GM19452 (cell line): ENCODE measurements around the gene MARVELD2.
A peak's percentile ranks its signal among the peaks of the same experiment; 100 is the strongest.
"Not testable (repeated sequence)": the region's sequence is repeated elsewhere in the genome, so short reads cannot be mapped to it uniquely, and the experiment has no call there.

Experiments
- ATAC-seq: cut with Tn5 transposase; IDR thresholded peaks from one replicate; pipeline ENCODE4 v1.9.1; 2021; ENCODE audit not compliant: unreplicated experiment

Gene MARVELD2

DNA sequence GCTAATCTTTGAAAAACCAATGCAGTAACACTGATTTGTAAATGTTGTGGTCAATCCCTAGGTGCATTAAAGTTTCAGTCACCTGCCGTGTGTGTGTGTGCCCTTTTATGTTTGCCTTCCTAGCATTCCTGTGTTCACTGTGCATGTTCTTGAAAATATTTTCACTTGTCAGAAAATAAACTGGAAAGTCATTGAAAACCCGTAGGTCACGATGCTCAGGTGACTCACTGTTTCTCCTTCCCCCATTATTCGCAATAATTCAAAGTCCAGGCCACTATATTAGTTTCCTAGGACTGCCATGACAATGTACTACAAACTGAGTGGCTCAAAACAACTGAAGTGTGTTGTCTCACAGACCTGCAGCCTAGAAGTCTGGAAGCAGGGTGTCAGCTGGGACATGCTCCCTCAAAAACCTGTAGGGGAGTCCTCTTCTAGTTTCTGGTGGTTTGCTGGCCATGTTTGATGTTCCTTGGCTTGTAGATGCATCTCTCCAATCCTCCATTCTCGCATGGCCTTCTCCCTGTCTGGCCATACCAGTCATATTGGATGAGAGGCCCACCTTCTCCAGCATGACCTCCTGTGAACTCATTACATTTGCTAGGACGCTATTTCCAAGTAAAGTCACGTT lies 29.3 kb downstream of the MARVELD2 start:
- no peak for ATAC-seq

DNA sequence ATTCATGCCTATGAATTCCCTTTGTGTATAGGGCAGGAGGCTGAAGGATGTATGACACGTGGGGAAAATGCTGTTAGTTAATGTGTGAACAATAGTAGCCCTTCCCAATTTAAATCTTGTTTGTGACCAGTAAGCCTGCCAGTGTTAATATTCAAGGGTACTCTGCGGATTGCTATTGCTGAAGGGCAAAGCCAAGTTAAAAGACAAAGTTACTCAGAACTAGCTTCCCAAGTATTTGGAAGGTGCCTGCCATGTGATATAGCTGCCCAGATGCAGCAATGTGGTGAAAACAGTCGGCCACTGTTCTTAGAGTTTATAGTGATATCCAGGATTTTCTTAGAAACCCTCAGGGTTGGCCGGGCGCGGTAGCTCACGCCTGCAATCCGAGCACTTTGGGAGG lies 34.6 kb downstream of the MARVELD2 start:
- no peak for ATAC-seq

DNA sequence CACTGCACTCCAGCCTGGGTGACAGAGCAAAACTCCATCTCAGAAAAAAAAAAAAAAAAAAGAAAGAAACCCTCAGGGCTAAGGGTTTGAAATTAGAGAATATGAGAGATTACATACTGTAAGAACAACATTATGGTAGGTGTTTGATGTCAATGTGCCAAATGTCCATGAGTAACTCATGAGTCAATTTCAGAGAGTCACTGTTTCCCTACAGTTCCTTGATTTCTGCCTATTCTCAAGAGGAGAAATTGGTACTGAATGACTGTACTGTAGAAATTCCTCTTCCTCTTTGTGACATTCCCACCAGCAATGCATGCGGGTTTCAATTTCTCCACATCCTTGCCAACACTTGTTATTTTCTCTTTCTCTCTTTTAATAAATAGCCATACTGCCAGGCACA lies 35.2 kb downstream of the MARVELD2 start:
- no peak for ATAC-seq

DNA sequence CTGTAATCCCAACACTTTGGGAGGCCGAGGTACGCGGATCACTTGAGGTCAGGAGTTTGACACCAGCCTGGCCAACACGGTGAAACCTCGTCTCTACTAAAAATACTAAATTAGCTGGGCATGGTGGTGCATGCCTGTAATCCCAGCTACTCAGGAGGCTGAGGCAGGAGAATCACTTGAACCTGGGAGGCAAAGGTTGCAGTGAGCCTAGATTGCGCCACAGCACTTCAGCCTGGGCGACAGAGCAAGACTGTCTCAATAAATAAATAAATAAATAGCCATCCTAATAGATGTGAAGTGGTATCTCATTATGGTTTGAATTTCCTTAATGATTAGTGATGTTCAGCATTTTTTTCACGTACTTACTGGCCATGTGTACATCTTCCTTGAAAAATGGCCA lies 35.6 kb downstream of the MARVELD2 start:
- not testable (repeated sequence) for ATAC-seq

DNA sequence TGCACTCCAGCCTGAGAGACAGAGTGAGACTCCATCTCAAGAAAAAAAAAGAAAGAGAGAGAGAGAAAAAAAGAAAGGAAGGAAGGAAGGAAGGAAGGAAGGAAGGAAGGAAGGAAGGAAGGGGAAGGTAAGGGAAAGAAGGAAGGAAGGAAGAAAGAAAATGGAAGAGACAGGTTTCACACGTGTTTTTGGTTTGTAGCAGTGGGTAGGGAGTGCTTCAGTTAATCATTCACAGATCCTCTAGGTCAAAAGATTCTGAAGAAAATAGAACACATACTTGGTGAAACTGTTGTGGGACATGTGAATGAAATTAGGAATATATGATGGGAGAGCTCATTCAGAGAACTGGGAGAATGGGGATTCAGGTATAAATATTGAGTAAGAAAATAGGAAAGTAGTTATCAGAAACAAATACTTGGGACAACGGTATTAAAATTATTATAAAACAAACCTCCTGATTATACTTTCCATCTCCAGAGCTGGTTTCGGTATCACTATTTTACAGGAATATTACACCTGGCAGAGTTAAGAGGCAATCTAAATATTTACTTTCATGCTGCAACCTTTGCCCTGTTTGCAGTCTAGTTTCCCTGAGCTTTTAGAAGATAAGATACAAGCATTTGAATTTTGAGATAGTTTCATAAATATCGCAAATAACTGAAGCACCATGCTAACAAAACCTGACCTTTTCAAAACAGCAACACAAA lies 37.2 kb downstream of the MARVELD2 start:
- ATAC-seq: no peak

DNA sequence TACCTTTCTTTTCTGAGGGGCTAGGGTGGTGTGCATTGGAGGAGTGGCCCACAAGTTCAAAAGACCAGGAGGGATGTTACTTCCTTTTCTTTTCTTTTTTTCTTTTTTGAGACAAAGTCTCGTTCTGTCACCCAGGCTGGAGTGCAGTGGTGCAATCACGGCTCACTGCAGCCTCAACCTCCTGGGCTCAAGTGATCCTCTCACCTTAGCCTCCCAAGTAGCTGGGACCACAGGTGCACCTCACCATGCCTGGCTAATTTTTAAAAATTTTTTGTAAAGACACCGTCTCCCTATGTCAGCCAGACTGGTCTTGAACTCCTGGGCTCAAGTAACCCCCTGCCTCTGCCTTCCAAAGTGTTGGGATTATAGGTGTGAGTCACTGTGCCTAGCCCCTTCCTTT lies 38.6 kb downstream of the MARVELD2 start:
- not testable (repeated sequence) for ATAC-seq

DNA sequence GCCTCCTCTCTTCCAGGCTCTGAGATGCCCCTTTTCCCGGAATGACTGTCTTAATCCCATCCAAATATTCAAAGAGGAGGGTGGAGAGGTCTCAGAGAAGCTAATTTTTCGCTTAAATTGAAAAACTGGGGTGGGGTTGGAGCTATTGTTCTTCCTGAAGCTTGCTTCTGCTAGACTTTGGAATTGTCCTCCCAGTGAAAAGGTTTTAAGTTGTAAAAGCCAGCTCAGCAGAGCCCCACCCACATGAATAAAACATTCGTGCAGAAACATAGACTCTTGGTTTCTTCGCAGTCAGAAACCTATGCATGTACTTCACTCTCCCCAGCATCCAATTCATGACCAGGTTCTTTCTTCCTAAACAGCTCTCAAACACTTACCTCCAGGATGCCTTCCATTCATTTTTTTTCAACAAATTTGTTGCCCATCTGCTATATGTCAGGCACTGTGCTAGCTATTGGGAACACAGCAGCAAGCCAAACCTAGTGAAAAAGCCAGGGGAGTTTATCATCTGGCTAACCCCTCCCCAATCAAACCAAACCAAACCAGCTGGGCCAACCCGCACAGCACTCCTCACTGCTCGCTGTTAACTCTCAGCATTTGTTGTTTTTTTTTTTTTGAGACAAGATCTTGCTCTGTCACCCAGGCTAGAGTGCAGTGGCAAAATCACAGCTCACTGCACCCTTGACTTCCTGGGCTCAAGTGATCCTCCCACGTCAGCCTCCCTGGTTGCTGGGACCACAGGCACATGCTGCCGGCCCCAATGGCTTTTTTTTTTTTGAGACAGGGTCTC lies 39.7 kb downstream of the MARVELD2 start:
- ATAC-seq: no peak

DNA sequence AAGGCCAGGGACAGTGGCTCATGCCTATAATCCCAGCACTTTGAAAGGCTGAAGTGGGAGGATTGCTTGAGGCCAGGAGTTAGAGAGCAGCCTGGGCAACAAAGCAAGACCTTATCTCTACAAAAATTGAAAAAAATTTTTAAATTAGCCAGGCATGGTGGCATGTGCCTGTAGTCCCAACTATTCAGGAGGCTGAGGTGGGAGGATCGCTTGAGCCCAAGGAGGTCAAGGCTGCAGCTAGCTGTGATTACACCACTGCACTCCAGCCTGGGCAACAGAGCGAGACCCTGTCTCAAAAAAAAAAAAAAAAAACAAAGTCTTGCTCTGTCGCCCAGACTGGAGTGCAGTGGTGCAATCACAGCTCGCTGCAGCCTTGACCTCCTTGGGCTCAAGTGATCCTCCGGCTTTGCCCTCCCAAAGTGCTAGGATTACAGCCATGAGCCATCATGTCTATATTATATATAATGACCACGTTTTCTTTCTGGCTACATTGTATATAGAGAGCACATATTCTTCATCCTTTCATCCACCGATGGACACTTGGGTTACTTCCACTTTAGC lies 40.6 kb downstream of the MARVELD2 start:
- not testable (repeated sequence) for ATAC-seq

DNA sequence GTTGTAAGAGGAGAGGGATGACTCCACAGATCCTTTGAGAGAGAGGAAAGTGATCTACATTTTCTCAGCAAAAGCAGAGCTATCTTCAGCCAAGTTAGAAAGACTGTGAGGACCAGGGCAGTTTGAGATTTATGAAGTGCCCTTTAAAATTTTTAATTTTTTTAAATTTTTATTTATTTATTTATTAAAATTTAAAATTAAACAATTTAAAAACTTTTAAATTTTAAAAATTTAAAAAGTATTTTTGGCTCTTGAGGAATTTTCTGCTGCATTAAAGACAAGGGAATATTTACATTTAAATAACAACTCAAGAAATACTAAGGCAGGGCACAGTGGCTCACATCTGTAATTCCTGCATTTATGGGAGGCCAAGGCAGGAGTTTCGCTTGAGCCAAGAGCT lies 47.3 kb downstream of the MARVELD2 start:
- ATAC-seq: no peak

DNA sequence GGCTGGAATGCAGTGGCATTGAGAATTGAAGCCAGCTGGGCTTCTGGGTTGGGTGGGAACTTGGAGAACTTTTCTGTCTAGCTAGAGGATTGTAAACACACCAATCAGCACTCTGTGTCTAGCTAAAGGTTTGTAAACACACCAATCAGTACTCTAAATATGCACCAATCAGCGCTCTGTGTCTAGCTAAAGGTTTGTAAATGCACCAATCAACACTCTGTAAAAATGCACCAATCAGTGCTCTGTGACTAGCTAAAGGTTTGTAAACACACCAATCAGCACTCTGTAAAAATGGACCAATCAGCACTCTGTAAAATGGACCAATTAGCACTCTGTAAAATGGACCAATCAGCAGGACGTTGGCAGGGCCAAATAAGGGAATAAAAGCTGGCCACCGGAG lies 51.5 kb downstream of the MARVELD2 start:
- ATAC-seq: not testable (repeated sequence)

DNA sequence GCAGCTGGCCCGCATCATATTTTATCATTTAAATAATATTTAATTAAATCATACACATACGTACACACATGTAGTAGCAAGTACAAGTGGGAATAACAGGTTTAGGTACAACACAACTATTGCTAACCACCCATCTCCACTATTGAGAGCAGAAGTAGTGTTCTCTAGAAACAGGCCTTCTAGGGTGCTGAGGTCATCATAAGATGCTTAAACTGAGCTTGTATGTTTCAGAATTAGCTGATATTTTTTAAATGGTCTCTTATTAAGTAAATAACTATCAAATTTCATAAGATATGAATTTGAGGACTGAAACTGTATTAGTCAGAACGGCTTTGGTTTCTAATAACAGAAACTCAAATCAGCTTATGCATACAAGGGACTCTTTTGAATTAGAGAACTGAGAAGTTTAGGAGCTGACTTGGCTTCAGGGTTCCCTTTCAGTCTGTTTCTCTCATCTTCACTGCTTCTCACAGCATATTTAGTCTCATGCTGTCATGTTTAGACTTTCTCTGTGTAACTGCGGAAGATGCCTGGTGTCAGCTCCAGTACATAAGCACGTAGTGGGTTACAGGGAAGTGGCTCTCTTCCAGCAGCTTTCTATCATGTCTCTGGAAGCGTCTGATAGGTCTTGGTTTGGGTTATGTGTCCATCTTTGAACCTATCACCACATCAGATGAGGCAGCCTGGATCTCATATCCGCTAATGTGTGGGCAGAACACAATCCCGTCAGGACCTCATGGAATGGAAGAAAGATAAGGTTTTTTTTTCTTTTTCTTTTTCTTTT lies 52.7 kb downstream of the MARVELD2 start:
- ATAC-seq: peak; percentile 92

DNA sequence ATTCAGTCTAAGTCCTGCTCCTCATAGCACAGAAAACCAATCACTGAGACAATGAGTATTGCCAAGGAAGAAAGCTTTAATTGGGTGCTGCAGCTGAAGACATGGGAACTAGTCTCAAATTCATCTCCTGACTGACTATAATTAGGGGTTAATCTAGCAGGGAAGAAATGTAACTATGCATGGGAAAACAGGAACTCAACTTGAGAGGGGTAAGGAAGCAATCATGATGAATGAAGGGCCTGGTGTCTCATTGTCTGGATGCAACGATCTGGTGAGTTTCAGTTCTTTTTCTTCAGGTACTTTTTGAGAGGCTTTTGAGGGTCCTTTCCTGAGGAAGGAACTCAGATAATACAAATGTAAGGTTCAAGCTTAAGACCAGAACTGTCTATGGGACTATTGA lies 53.7 kb downstream of the MARVELD2 start:
- ATAC-seq: no peak

DNA sequence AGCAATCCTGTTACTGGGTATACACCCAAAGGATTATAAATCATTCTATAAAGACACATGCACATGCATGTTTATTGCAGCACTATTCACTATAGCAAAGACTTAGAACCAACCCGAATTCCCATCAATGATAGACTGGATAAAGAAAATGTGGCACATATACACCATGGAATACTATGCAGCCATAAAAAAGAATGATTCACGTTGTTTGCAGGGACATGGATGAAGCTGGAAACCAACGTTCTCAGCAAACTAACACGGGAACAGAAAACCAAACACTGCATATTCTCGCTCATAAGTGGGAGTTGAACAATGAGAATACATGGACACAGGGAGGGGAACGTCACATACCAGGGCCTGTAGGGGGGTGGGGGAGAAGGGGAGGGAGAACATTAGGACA lies 56.6 kb downstream of the MARVELD2 start:
- ATAC-seq: not testable (repeated sequence)

DNA sequence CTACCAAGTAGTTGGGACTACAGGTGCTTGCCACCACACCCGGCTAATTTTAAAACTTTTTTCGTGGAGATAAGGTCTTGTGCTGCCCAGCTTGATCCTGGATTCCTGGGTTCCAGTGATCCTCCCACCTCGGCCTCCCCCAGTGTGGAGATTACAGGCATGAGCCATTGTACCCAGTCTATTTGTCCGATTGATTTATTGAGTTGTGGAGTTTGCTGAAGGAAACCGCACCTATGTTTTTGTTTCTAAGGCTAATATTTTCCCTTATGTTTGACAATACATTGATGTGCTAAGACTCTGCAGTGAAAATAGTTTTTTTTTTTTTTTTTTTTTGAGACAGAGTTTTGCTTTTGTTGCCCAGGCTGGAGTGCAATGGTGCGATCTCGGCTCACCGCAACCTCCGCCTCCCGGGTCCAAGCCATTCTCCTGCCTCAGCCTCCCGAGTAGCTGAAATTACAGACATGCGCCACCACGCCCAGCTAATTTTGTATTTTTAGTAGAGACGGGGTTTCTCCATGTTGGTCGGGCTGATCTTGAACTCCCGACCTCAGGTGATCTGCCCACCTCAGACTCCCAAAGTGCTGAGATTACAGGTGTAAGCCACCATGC lies 57.7 kb downstream of the MARVELD2 start:
- not testable (repeated sequence) for ATAC-seq

DNA sequence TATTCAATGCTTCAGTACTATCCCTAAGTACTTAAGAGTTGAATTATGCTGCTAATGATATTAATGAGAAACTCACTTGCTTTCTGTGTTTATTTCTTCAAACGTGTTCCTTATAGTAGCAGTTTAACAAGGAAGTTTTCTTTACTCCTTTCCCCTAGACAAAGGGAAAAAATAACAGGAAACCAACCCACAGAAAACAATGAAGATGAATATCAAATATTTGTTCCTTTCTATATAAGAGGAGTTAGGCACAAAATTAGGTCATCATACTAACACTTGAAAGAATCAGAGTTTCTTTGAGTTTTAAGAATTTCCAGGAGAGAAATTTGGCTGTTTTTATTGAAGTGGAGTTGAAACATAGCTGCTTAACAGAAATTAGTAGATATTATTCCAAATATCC lies 62.3 kb downstream of the MARVELD2 start:
- no peak for ATAC-seq

DNA sequence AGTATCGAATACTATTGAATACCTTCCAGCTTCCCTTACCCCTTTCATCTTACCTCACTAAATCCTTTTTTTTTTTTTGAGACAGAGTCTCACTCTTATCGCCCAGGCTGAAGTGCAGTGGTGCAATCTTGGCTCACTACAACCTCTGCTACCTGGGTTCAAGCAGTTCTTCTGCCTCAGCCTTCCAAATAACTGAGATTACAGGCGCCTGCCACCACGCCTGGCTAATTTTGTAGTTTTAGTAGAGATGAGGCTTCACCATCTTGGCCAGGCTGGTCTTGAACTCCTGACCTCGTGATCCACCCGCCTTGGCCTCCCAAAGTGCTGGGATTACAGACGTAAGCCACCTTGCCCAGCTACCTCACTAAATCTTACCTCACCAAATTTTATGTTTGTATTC lies 63.4 kb downstream of the MARVELD2 start:
- ATAC-seq: not testable (repeated sequence)

DNA sequence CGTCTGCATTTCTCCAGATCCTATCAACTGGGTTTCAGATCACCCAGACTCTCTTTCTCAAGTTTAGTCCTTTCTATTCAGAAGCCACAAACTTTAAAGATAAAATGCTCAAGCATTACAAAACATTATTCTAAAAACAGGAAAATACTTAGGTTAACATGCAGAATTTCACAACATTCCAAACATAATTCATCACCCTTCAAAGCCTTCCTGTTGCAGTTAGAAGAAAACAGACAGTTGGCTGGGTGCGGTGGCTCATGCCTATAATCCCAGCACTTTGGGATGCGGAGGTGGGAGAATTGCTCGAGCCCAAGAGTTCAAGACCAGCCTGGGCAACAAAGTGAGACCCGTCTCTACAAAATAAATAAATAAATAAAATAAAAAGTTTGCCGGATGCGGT lies 70.0 kb downstream of the MARVELD2 start:
- no peak for ATAC-seq

DNA sequence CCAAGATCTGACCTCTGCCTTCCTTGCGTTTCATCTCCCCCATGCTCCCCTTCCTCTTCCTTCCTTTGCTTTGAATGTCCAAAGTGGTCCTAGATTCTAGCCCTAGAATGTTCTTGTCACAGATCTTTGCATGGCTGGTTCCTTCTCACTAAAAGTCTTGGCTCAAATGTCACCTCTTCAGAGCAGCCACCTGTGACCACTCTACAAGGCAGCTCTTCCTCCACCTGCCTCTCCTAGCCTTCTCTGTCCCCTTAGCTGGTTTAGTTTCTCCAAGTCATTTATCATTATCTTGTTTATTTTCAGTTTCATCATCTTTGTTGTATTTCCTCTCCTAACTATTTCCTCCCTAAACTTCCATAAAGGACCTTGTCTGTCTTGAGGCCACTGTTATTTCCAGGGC lies 70.6 kb downstream of the MARVELD2 start:
- no peak for ATAC-seq

DNA sequence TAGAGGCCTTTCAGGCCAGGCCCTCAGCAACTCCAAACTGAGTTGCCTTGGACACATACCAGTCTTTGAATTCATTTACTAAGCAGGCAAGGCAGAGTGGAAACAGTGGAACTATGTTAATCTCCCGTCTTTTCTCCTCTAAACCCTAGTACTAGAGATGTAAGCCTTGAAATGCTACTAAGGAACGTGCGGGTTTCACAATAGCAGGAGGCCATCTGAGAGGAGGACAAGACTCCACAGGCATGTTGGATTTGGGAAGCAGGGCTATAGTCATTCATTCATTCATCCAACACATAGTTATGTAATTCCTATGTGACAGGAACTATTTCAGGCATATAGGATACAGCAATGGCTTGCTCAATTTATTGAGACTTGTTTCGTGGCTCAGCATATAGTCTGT lies 74.3 kb downstream of the MARVELD2 start:
- ATAC-seq: no peak

DNA sequence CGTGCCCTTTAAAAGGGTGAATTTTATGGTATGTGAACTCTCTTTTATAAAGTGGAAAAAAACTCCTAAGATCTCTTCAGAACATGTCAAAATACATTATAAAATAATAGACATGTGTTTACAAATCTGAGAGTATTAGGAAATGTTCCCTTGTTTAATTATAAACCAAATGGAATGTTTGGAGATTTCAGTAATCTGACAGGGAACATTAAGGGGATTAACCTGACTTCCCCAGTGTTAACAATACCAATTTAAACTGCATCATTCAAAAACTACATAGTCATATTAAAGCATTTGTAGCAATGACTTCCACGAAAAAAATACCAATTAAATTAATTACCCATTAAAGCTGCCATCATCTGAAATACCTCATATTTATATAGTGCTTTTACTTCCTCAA lies 76.1 kb downstream of the MARVELD2 start:
- no peak for ATAC-seq
